Activated CD8-positive, alpha-beta T cell treated with anti-CD3 and anti-CD28 coated beads, Interleukin-2, amount 10 ng/mL, durations not matched to agents 7 days and 5 days (primary cell): ENCODE results near the gene TLR2. TPM values are rescaled to one million over a fixed set of nuclear protein-coding genes. Genes with fewer than 3 reads are reported as not detected.
A peak's percentile ranks its signal among the peaks of the same experiment; 100 is the strongest.
"Not testable (repeated sequence)": the region's sequence is repeated elsewhere in the genome, so short reads cannot be mapped to it uniquely, and the experiment has no call there.

Experiments
- ATAC-seq: fragments of 150-1000 bp; cut with Tn5 transposase; one replicate; pipeline ENCODE4 v1.10.0; 2021; ENCODE audit warnings: moderate library complexity
- CTCF ChIA-PET: fragments of 350-600 bp; sonication (Branson Sonifier 250); formaldehyde crosslinking; loops from one replicate; lab custom pipeline; 2021; ENCODE audit warnings: antibody characterized with exemption; lab: Charles Lee
- POLR2A ChIA-PET: fragments of 350-600 bp; sonication (Branson Sonifier 250); formaldehyde crosslinking; loops from one replicate; lab custom pipeline; 2021; ENCODE audit warnings: antibody characterized with exemption; lab: Charles Lee
- DNase-seq: peaks from one replicate; pipeline ENCODE4 v3.0.0-alpha.2; 2020
- H3K27ac Mint-ChIP-seq: one replicate; pipeline ENCODE4 v1.8.0; 2021; ENCODE audit warnings: mild to moderate bottlenecking, mixed read lengths
- H3K27me3 Mint-ChIP-seq: one replicate; pipeline ENCODE4 v1.8.0; 2021; ENCODE audit warnings: low read depth, mixed read lengths
- H3K36me3 Mint-ChIP-seq: one replicate; pipeline ENCODE4 v1.8.0; 2021; ENCODE audit warnings: low read depth, mixed read lengths
- H3K4me1 Mint-ChIP-seq: one replicate; pipeline ENCODE4 v1.8.0; 2021; ENCODE audit warnings: low read depth, mixed read lengths
- H3K4me3 Mint-ChIP-seq: one replicate; pipeline ENCODE4 v1.8.0; 2021; ENCODE audit warnings: mild to moderate bottlenecking, mixed read lengths
- H3K9me3 Mint-ChIP-seq: one replicate; pipeline ENCODE4 v1.8.0; 2022; ENCODE audit warnings: mixed read lengths; ENCODE audit not compliant: insufficient read depth
- total RNA-seq, 2 experiments: library from RNA; stranded (reverse); gene quantifications; one replicate each; pipeline ENCODE4 v1.2.3, GENCODE V29; 2021

TLR2 gene
- total RNA-seq, 2 experiments from 2014 or later: 1.4 to 1.6 TPM

DNA sequence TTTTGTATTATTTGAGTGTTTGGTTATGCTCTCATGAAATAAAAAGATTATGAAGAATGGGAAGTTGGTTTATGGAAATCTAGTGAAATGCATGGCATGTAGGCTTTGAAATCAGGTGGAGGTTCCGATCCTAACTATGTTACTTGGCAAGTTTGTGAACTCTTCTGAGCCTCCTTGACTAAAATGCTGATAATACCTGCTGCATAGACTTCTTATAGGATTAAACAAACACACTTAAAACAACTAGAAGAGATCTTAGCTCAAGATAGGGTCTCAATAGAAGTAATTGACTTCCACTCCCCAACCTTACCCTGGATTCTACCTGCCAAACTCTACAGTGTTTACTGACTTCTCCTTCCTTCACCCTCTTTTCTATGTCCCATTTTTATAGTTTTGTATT lies 22.2 kb upstream of the TLR2 start:
- no peak for DNase-seq
- H3K9me3 Mint-ChIP-seq: no peaks in the 10 kb centered on the region
- no peak overlapping the region for H3K4me3 Mint-ChIP-seq
- CTCF ChIA-PET: no interaction called here
- no peak overlapping the region for H3K27ac Mint-ChIP-seq
- ATAC-seq: no peak
- H3K36me3 Mint-ChIP-seq: peaks cover 2% of the 10 kb centered on the region
- POLR2A ChIA-PET: no interaction called here
- H3K27me3 Mint-ChIP-seq: peaks cover 7% of the 10 kb centered on the region
- H3K4me1 Mint-ChIP-seq: peaks cover 8% of the 10 kb centered on the region

DNA sequence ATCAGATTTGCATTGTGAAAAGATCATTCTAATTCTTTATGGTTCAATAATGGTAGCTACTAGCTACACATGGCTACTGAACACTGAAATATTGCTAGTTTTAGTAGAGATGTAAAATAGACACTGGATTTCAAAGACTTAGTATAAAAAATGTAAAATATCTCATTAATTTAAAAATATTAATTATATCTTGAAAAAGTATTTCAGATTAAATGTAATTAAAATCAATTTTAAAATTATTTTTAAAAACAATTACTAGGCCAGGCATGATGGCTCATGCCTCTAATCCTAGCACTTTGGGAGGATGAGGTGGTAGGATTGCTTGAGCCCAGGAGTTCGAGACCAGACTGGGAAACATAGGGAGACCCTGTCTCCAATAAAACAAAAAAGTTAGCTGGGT lies 20.4 kb upstream of the TLR2 start:
- Mint-ChIP-seq H3K27me3 (peaks cover 17% of the 10 kb centered on the region), H3K9me3 (no peaks in the 10 kb centered on the region), H3K4me1 (peaks cover 8% of the 10 kb centered on the region), H3K36me3 (peaks cover 2% of the 10 kb centered on the region), H3K4me3 (no peak overlapping the region), H3K27ac (no peak overlapping the region)
- DNase-seq: no peak
- ATAC-seq: no peak
- POLR2A ChIA-PET: no interaction called here
- CTCF ChIA-PET: interaction anchor here (1.3 kb wide), 1 partner anchor 87 kb away, joined by 3 read pairs; no protein-coding TSS in a partner anchor

DNA sequence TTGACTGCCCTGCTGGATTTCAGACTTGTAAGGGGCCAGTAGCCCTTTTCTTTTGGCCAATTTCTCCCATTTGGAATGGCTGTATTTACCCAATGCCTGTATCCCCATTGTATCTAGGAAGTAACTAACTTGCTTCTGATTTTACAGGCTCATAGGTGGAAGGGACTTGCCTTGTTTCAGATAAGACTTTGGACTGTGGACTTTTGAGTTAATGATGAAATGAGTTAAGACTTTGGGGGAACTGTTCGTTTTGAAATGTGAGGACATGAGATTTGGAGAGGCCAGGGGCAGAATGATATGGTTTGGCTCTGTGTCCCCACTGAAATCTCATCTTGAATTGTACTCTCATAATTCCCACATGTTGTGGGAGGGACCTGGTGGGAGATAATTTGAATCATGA lies 17.6 kb upstream of the TLR2 start:
- DNase-seq, H3K36me3 Mint-ChIP-seq, H3K9me3 Mint-ChIP-seq, ATAC-seq, CTCF ChIA-PET, H3K4me1 Mint-ChIP-seq, POLR2A ChIA-PET, H3K4me3 Mint-ChIP-seq, H3K27ac Mint-ChIP-seq: not testable (repeated sequence)
- H3K27me3 Mint-ChIP-seq: peaks cover 25% of the 10 kb centered on the region

DNA sequence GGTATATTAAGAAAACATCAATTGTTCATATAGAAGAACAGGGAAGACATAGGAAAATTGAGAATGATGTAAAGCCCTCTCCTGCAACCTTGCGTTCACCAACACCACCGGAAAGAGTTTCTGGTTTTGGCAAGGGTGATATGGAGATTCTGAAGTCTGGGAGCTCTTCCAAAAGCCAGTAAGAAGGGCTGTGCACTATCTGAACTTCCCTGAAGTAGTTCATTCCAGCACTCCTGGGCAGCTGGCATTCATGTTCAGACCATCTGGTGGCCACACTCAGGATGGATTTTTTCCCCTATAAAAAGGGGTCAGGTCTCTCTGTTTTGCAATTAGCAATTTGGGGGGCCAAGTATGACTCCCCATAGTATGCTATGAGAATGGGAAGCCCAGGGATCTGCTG lies 15.4 kb upstream of the TLR2 start:
- CTCF ChIA-PET: no interaction called here
- Mint-ChIP-seq H3K27ac (no peak overlapping the region), H3K36me3 (no peaks in the 10 kb centered on the region), H3K4me3 (no peak overlapping the region), H3K4me1 (no peaks in the 10 kb centered on the region), H3K27me3 (peaks cover 24% of the 10 kb centered on the region), H3K9me3 (no peaks in the 10 kb centered on the region)
- POLR2A ChIA-PET: no interaction called here
- DNase-seq: no peak
- ATAC-seq: no peak

DNA sequence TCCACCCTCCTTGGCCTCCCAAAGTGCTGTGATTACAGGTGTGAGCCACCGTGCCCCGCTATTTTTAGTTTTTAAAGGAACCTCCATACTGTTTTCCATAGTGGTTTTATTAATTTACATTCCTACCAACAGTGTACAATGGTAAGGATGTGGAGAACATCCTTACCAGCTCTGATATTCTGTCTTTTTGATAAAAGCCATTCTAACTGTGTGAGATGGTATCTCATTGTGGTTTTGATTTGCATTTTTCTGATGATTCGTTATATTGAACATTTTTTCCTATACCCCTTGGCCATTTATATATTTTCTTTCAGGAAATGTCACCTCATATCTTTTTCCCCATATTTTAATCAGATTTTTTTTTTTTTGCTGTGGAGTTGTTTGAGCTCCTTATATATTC lies 14.2 kb upstream of the TLR2 start:
- Mint-ChIP-seq H3K27me3 (peaks cover 25% of the 10 kb centered on the region), H3K4me3 (no peak overlapping the region), H3K36me3 (no peaks in the 10 kb centered on the region), H3K4me1 (no peaks in the 10 kb centered on the region), H3K9me3 (peaks cover 7% of the 10 kb centered on the region), H3K27ac (no peak overlapping the region)
- no peak for DNase-seq
- no peak for ATAC-seq
- CTCF ChIA-PET: interaction anchor here (0.9 to 1.2 kb wide), 2 partner anchors 9 to 80 kb away, joined by 3 read pairs; no protein-coding TSS in a partner anchor
- POLR2A ChIA-PET: no interaction called here

DNA sequence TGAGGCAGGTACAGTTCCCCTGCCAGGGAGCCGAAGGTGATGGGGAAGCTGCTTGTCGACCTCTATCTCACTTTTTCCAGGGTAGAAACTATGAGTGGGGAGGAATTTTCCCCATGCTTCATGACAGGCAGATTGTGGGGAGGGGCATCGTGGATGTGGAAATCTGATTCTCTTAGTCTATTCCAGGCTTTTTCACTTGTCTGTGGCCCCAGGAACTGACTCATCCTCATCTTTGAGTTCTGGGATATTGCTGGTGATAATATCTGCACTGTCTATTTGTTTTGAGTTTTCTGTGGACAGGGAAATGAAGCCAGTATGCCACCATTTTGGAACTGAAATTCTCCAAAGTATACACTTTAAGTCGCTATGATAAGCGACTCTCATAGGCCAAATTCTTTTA lies 7.6 kb upstream of the TLR2 start:
- DNase-seq (no peak), ATAC-seq (no peak)
- Mint-ChIP-seq H3K9me3 (peaks cover 25% of the 10 kb centered on the region), H3K4me1 (no peaks in the 10 kb centered on the region), H3K36me3 (peaks cover 4% of the 10 kb centered on the region), H3K27me3 (peaks cover 17% of the 10 kb centered on the region), H3K27ac (no peak overlapping the region), H3K4me3 (no peak overlapping the region)
- CTCF ChIA-PET: no interaction called here
- POLR2A ChIA-PET: no interaction called here

DNA sequence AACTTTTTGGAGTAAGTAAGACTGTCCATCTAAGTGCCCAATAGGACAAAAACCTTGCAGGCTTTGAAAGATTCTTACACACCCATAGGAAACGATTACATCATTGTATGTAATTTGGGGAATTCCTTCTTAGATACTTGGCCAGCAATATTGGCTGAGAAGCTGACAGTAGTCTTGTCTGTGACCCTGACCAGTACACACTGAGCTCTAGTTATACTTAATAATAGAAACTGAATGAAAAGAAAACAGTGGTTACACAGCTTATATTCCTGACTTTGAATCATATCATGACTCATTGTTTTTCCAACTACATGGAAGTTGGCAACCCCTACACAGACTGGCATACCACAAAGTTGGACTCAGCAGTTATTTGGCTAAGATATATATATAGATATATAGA lies 7.1 kb upstream of the TLR2 start:
- ChIA-PET CTCF (no interaction called here), POLR2A (no interaction called here)
- peaks cover 4% of the 10 kb centered on the region for H3K36me3 Mint-ChIP-seq
- H3K27me3 Mint-ChIP-seq: peaks cover 19% of the 10 kb centered on the region
- H3K27ac Mint-ChIP-seq: no peak overlapping the region
- ATAC-seq (no peak), DNase-seq (no peak)
- no peak overlapping the region for H3K4me3 Mint-ChIP-seq
- H3K4me1 Mint-ChIP-seq: no peaks in the 10 kb centered on the region
- peaks cover 25% of the 10 kb centered on the region for H3K9me3 Mint-ChIP-seq

DNA sequence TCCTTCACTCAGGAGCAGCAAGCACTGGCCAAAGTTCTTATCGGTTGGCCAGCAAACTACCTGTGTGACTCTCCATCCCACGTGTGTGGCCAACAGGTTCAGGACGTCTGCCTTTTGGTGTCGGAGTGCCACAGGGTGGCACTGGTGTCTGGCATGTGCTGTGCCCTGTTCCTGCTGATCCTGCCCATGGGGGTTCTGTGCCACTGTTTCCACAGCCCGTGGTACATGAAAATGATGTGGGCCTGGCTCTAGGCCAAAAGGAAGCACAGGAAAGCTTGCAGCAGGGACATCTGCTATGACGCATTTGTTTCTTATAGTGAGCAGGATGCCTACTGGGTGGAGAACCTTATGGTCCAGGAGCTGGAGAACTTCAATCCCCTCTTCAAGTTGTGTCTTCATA lies 4.6 kb upstream of the TLR2 start:
- POLR2A ChIA-PET: no interaction called here
- H3K27ac Mint-ChIP-seq: no peak overlapping the region
- CTCF ChIA-PET: no interaction called here
- no peak for ATAC-seq
- H3K9me3 Mint-ChIP-seq: peaks cover 21% of the 10 kb centered on the region
- H3K27me3 Mint-ChIP-seq: peaks cover 32% of the 10 kb centered on the region
- H3K36me3 Mint-ChIP-seq: peaks cover 4% of the 10 kb centered on the region
- no peak for DNase-seq
- no peak overlapping the region for H3K4me3 Mint-ChIP-seq
- peaks cover 6% of the 10 kb centered on the region for H3K4me1 Mint-ChIP-seq

DNA sequence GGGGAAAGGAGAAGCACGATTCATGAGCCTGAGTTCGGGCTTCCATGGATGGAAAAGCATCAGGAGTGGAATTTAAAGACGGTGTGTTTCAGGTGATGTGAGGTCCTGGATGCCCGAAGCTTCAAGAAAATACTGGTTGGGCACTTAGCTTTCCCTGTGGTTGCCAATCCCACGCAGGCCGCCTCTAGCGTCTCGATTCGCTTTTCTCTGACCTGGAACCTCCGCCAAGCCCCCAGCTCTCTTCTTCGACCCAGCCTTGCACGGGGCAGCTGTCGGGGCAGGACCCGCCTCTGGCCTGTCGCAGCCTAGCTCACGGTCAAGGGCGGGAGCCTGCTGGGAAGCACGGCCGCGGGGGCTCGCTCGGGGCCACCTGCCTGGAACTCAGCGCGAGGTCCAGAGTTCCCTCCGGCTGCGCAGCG lies 308 bp upstream of the TLR2 start:
- Mint-ChIP-seq H3K4me3 (peak overlapping the region; percentile 47), H3K36me3 (peaks cover 9% of the 10 kb centered on the region), H3K4me1 (peaks cover 13% of the 10 kb centered on the region), H3K27me3 (peaks cover 37% of the 10 kb centered on the region), H3K27ac (no peak overlapping the region), H3K9me3 (peaks cover 19% of the 10 kb centered on the region)
- no peak for ATAC-seq
- POLR2A ChIA-PET: interaction anchor here (1.1 kb wide), 1 partner anchor 341 kb away, joined by 3 read pairs; no protein-coding TSS in a partner anchor
- DNase-seq: no peak
- CTCF ChIA-PET: interaction anchor here (1.1 to 1.5 kb wide), 2 partner anchors 67 to 102 kb away, joined by 3 read pairs; no protein-coding TSS in a partner anchor

DNA sequence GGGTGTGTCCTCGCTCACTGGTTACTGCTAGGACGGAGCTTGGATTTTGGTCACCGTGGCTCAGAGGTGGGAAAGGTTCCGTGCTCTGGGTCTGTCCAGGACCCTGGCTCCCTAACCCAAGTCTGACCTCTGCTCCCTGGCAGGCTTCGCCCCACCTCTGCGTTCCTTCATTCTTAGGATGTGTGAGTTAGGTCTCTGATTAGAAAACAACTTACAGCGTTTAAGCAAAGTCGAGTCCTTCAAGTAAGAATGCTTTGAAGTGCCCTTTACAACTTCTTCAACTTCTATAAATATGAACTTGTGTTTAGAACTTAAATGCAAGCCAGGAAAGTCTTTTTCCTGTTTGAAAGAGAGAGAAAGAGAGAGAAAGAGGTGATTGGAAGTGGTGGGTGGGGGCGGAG lies 891 bp downstream of the TLR2 start:
- H3K27me3 Mint-ChIP-seq: peaks cover 34% of the 10 kb centered on the region
- no peak overlapping the region for H3K27ac Mint-ChIP-seq
- H3K4me1 Mint-ChIP-seq: peaks cover 13% of the 10 kb centered on the region
- ATAC-seq (peak; percentile 9), DNase-seq (no peak)
- ChIA-PET POLR2A (interaction anchor here (1.1 kb wide), 1 partner anchor 342 kb away, joined by 3 read pairs; no protein-coding TSS in a partner anchor), CTCF (interaction anchor here (1.5 kb wide), 1 partner anchor 101 kb away, joined by 3 read pairs; no protein-coding TSS in a partner anchor)
- H3K36me3 Mint-ChIP-seq: peaks cover 19% of the 10 kb centered on the region
- peak overlapping the region; percentile 71 for H3K4me3 Mint-ChIP-seq
- peaks cover 29% of the 10 kb centered on the region for H3K9me3 Mint-ChIP-seq

DNA sequence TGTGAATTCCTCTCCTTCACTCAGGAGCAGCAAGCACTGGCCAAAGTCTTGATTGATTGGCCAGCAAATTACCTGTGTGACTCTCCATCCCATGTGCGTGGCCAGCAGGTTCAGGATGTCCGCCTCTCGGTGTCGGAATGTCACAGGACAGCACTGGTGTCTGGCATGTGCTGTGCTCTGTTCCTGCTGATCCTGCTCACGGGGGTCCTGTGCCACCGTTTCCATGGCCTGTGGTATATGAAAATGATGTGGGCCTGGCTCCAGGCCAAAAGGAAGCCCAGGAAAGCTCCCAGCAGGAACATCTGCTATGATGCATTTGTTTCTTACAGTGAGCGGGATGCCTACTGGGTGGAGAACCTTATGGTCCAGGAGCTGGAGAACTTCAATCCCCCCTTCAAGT lies 20.4 kb downstream of the TLR2 start:
- H3K4me3 Mint-ChIP-seq: no peak overlapping the region

DNA sequence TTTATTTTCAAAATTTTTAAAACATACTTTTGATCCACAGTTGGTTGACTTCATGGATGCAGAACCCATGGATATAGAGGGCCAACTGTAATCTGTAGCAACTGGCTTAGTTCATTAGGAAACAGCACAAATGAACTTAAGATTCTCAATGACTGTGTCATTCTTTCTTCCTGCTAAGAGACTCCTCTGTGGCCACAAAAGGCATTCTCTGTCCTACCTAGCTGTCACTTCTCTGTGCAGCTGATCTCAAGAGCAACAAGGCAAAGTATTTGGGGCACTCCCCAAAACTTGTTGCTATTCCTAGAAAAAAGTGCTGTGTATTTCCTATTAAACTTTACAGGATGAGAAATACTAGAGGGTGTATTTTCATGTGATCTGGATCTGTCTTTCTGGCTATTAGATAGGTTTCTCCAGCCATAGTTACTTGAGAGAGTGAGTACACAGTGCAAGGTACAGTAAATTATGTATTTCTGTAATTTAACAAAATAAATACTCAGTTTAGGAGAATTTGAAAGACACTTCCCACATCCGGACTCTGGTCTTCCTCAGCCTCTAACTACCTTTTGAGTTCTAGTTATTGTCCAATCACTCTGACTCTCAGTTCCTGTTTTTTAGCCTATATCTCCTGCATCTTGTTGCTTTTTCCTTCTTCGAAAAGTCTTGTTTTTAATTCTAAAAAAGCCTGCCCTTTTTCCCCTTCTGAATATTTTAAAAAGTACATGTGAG lies 21.8 kb downstream of the TLR2 start:
- Mint-ChIP-seq H3K36me3 (peaks cover 6% of the 10 kb centered on the region), H3K4me3 (peak overlapping the region; percentile 20), H3K4me1 (peaks cover 15% of the 10 kb centered on the region), H3K27me3 (peaks cover 10% of the 10 kb centered on the region), H3K9me3 (no peaks in the 10 kb centered on the region), H3K27ac (peak overlapping the region; percentile 72)
- POLR2A ChIA-PET: interaction anchor here (0.6 kb wide), 1 partner anchor 23 kb away, joined by 3 read pairs; no protein-coding TSS in a partner anchor
- ATAC-seq (peak; percentile 27), DNase-seq (no peak)
- CTCF ChIA-PET: interaction anchor here (0.8 kb wide), 1 partner anchor 44 kb away, joined by 3 read pairs; no protein-coding TSS in a partner anchor

More for the DNA sequence above, 20.4 kb downstream of the TLR2 start:
- H3K36me3 Mint-ChIP-seq: peaks cover 6% of the 10 kb centered on the region
- no peak overlapping the region for H3K27ac Mint-ChIP-seq
- no peak for DNase-seq
- ATAC-seq: no peak
- ChIA-PET POLR2A (no interaction called here), CTCF (no interaction called here)
- H3K4me1 Mint-ChIP-seq: peaks cover 15% of the 10 kb centered on the region
- peaks cover 11% of the 10 kb centered on the region for H3K27me3 Mint-ChIP-seq
- no peaks in the 10 kb centered on the region for H3K9me3 Mint-ChIP-seq
